SU-DHL-6 (cell line): ENCODE results near the gene ZXDC.

ENCODE experiments used
- H2AFZ ChIP-seq: fragments of 200-600 bp; sonication (generic); 2 replicates; pipeline ENCODE4 v1.6.1; 2014; ENCODE audit warnings: low read depth, mild to moderate bottlenecking, moderate library complexity, mixed read lengths, antibody characterized with exemption, low read length; ENCODE audit not compliant: severe bottlenecking
- H3F3A ChIP-seq: fragments of 200-600 bp; shearing (Covaris generic); 2 replicates; pipeline ENCODE4 v1.6.0; 2016; ENCODE audit warnings: antibody characterized with exemption, mild to moderate bottlenecking; ENCODE audit not compliant: insufficient read depth
- H3K27ac ChIP-seq: fragments of 200-600 bp; sonication (generic); 2 replicates; pipeline ENCODE4 v1.5.1; 2016; ENCODE audit warnings: low read depth, mild to moderate bottlenecking, low read length, moderate library complexity, mixed read lengths
- H3K27me3 ChIP-seq: fragments of 200-600 bp; sonication (generic), shearing (Covaris generic); 2 replicates; pipeline ENCODE4 v1.6.0; 2014; ENCODE audit warnings: mild to moderate bottlenecking, low read length
- H3K36me3 ChIP-seq: fragments of 200-600 bp; sonication (generic); 2 replicates; pipeline ENCODE4 v1.6.1; 2014; ENCODE audit warnings: mild to moderate bottlenecking, low read length, mixed read lengths
- H3K4me2 ChIP-seq: fragments of 300-600, 200-600 bp; shearing (Covaris generic), sonication (generic); 2 replicates; pipeline ENCODE4 v1.6.0; 2014; ENCODE audit warnings: low read length, low read depth, mild to moderate bottlenecking; ENCODE audit not compliant: poor library complexity, severe bottlenecking
- H3K4me3 ChIP-seq: fragments of 200-600 bp; sonication (generic); 2 replicates; pipeline ENCODE4 v1.5.1; 2014; ENCODE audit warnings: antibody characterized with exemption, low read length, mild to moderate bottlenecking, mixed read lengths; ENCODE audit not compliant: insufficient read depth, poor library complexity, severe bottlenecking
- H3K79me2 ChIP-seq: fragments of 200-600 bp; sonication (generic); 2 replicates; pipeline ENCODE4 v1.6.1; 2014; ENCODE audit warnings: mild to moderate bottlenecking, low read length, moderate library complexity; ENCODE audit not compliant: insufficient read depth
- H3K9ac ChIP-seq: fragments of 200-600 bp; sonication (generic); 2 replicates; pipeline ENCODE4 v1.7.0; 2014; ENCODE audit warnings: mild to moderate bottlenecking, low read length
- H3K9me2 ChIP-seq: fragments of 200-600 bp; sonication (generic); replicated peaks from 2 replicates; pipeline ENCODE4 v1.6.1; 2014; ENCODE audit warnings: low read length; ENCODE audit not compliant: insufficient read depth
- H3K9me3 ChIP-seq: fragments of 200-600 bp; sonication (generic); 2 replicates; pipeline ENCODE4 v1.6.1; 2014; ENCODE audit warnings: low read length, mixed read lengths; ENCODE audit not compliant: insufficient read depth
- H4K20me1 ChIP-seq: fragments of 200-600 bp; sonication (generic); 2 replicates; pipeline ENCODE4 v1.6.1; 2014; ENCODE audit warnings: low read depth, mild to moderate bottlenecking, antibody characterized with exemption, low read length, moderate library complexity, mixed read lengths
- CTCF ChIP-seq: fragments of 200-600 bp; sonication (generic); IDR thresholded peaks from one replicate; pipeline ENCODE4 v1.5.1; 2017; ENCODE audit warnings: antibody characterized with exemption, mild to moderate bottlenecking, low read length, moderate library complexity; ENCODE audit not compliant: insufficient read depth, poor library complexity, severe bottlenecking
- EZH2phosphoT487 ChIP-seq: fragments of 200-600 bp; sonication (generic), shearing (Covaris generic); conservative IDR thresholded peaks from 2 replicates; pipeline ENCODE4 v1.6.1; 2018; ENCODE audit warnings: mild to moderate bottlenecking, antibody characterized with exemption, low read length, moderate library complexity, mixed read lengths

The ZXDC gene

GRCh38 chr3:126450744-126451143 lies 24.9 kb downstream of the ZXDC start:
- H3K9me2 ChIP-seq: no peaks in the 10 kb centered on the region
- no peak overlapping the region for H3K27ac ChIP-seq
- no peaks in the 10 kb centered on the region for H3K9me3 ChIP-seq
- TF ChIP-seq EZH2phosphoT487 (no peak), CTCF (no peak)
- no peaks in the 10 kb centered on the region; the same call in 1 of the 2 replicates for H3K79me2 ChIP-seq
- H3F3A ChIP-seq: no peaks in the 10 kb centered on the region
- no peak overlapping the region for H3K4me2 ChIP-seq
- no peak overlapping the region for H3K9ac ChIP-seq
- H2AFZ ChIP-seq: no peak overlapping the region
- H3K4me3 ChIP-seq: no peak overlapping the region
- H3K36me3 ChIP-seq: no peaks in the 10 kb centered on the region
- no peaks in the 10 kb centered on the region; the same call in 1 of the 2 replicates for H4K20me1 ChIP-seq
- no peaks in the 10 kb centered on the region for H3K27me3 ChIP-seq

- H3K79me2 ChIP-seq: no peaks in the 10 kb centered on the region; the same call in 1 of the 2 replicates
- TF ChIP-seq EZH2phosphoT487 (no peak), CTCF (no peak)
- H3K27ac ChIP-seq: no peak overlapping the region
- H3F3A ChIP-seq: no peaks in the 10 kb centered on the region
- H4K20me1 ChIP-seq: no peaks in the 10 kb centered on the region; the same call in 1 of the 2 replicates
- no peaks in the 10 kb centered on the region for H3K27me3 ChIP-seq
- no peaks in the 10 kb centered on the region for H3K9me3 ChIP-seq
- no peak overlapping the region for H3K4me3 ChIP-seq
- no peak overlapping the region for H2AFZ ChIP-seq
- H3K4me2 ChIP-seq: no peak overlapping the region
- H3K36me3 ChIP-seq: no peaks in the 10 kb centered on the region
- H3K9me2 ChIP-seq: no peaks in the 10 kb centered on the region
- no peak overlapping the region for H3K9ac ChIP-seq
These were observed 25.5 kb downstream of the ZXDC start for GRCh38 chr3:126450219-126450618.

- TF ChIP-seq CTCF (no peak), EZH2phosphoT487 (no peak)
- H3K36me3 ChIP-seq: no peaks in the 10 kb centered on the region
- H3K9ac ChIP-seq: no peak overlapping the region
- H3F3A ChIP-seq: no peaks in the 10 kb centered on the region
- H3K4me3 ChIP-seq: no peak overlapping the region
- H4K20me1 ChIP-seq: no peaks in the 10 kb centered on the region; the same call in 1 of the 2 replicates
- no peaks in the 10 kb centered on the region for H3K9me2 ChIP-seq
- H2AFZ ChIP-seq: no peak overlapping the region
- H3K27me3 ChIP-seq: no peaks in the 10 kb centered on the region
- no peak overlapping the region for H3K27ac ChIP-seq
- H3K79me2 ChIP-seq: no peaks in the 10 kb centered on the region
- no peak overlapping the region for H3K4me2 ChIP-seq
- H3K9me3 ChIP-seq: no peaks in the 10 kb centered on the region
These were observed 26.1 kb downstream of the ZXDC start for GRCh38 chr3:126449621-126450051.

GRCh38 chr3:126448893-126449180 lies 26.9 kb downstream of the ZXDC start:
- no peak overlapping the region for H3K4me3 ChIP-seq
- no peaks in the 10 kb centered on the region for H3K9me3 ChIP-seq
- H3F3A ChIP-seq: no peaks in the 10 kb centered on the region
- H4K20me1 ChIP-seq: no peaks in the 10 kb centered on the region; the same call in 1 of the 2 replicates
- no peak overlapping the region for H3K27ac ChIP-seq
- no peak overlapping the region for H2AFZ ChIP-seq
- H3K79me2 ChIP-seq: no peaks in the 10 kb centered on the region
- no peak overlapping the region for H3K9ac ChIP-seq
- TF ChIP-seq CTCF (no peak), EZH2phosphoT487 (no peak)
- no peak overlapping the region for H3K4me2 ChIP-seq
- no peaks in the 10 kb centered on the region for H3K36me3 ChIP-seq
- H3K27me3 ChIP-seq: no peaks in the 10 kb centered on the region
- H3K9me2 ChIP-seq: no peaks in the 10 kb centered on the region
